HepG2 (cell line): ENCODE results near the gene BPHL. TPM values are rescaled to one million over a fixed set of nuclear protein-coding genes. Genes with fewer than 3 reads are reported as not detected.

ENCODE experiments used
- GPN1 ChIP-seq: sonication (generic); formaldehyde crosslinking; IDR thresholded peaks from 2 replicates; pipeline ENCODE4 v1.5.1; 2020; ENCODE audit warnings: missing genetic modification reagents, borderline replicate concordance
- NFIB ChIP-seq: sonication (generic); formaldehyde crosslinking; IDR thresholded peaks from 2 replicates; pipeline ENCODE4 v1.9.0; 2021; ENCODE audit warnings: missing genetic modification reagents, mild to moderate bottlenecking, borderline replicate concordance
- RBM39 ChIP-seq: fragments of 200-400 bp; formaldehyde crosslinking; IDR thresholded peaks from one replicate; pipeline ENCODE4 v1.6.1; 2018; ENCODE audit warnings: antibody characterized with exemption, mild to moderate bottlenecking, low read depth, low read length; ENCODE audit not compliant: poor library complexity, severe bottlenecking
- RFX3 ChIP-seq: IDR thresholded peaks from 2 replicates; pipeline ENCODE4 v1.6.1; 2016; ENCODE audit warnings: missing biosample characterization, missing genetic modification reagents
- TAF1 ChIP-seq: sonication (generic); formaldehyde crosslinking; IDR thresholded peaks from 2 replicates; pipeline ENCODE4 v1.4.0; 2020; ENCODE audit warnings: missing genetic modification reagents
- TSC22D2 ChIP-seq: sonication (generic); formaldehyde crosslinking; IDR thresholded peaks from 2 replicates; pipeline ENCODE4 v1.5.1; 2020; ENCODE audit warnings: missing genetic modification reagents, mild to moderate bottlenecking, borderline replicate concordance
- ZKSCAN5 ChIP-seq: sonication (generic); formaldehyde crosslinking; IDR thresholded peaks from 2 replicates; pipeline ENCODE4 v1.5.1; 2020; ENCODE audit warnings: mild to moderate bottlenecking, missing genetic modification reagents
- ZNF160 ChIP-seq: sonication (generic); formaldehyde crosslinking; IDR thresholded peaks from 2 replicates; pipeline ENCODE4 v1.8.0; 2022; ENCODE audit warnings: mild to moderate bottlenecking, inconsistent platforms, missing genetic modification reagents
- ZNF274 ChIP-seq: sonication (generic); formaldehyde crosslinking; IDR thresholded peaks from 2 replicates; pipeline ENCODE4 v1.5.1; 2020; ENCODE audit warnings: mild to moderate bottlenecking, missing genetic modification reagents
- ZNF33A ChIP-seq: sonication (generic); formaldehyde crosslinking; IDR thresholded peaks from 2 replicates; pipeline ENCODE4 v1.5.1; 2020; ENCODE audit warnings: missing genetic modification reagents, mild to moderate bottlenecking, moderate library complexity, borderline replicate concordance
- polyA plus RNA-seq, 8 experiments: library from polyadenylated mRNA; depleted of rRNA in 3 of 8; stranded (reverse) in 7 of 8; unstranded in 1 of 8; fragments of >200 nt; fragmentation: Illumina TruSeq in 4 of 8; extraction: Trizol in 4 of 8; gene quantifications; 2 replicates each; pipeline versions ENCODE4 v1.2.1 to v1.2.3, GENCODE V29; 2011 to 2016; ENCODE audit warnings: low read depth in 4 of 8, missing spikeins in 1 of 8, mixed read lengths in 1 of 8; ENCODE audit not compliant: insufficient read depth in 1 of 8
- total RNA-seq, 5 experiments: library from RNA; depleted of rRNA; stranded (reverse); fragments of >200 nt; fragmentation: Illumina TruSeq; extraction: Trizol; gene quantifications; 2 replicates each; pipeline ENCODE4 v1.2.3, GENCODE V29; 2016; ENCODE audit warnings: low read depth in 1 of 5
- TF ChIP-seq, protein P1 (sequence below): sonication (generic); formaldehyde crosslinking; IDR thresholded peaks from 2 replicates; pipeline ENCODE4 v1.5.0; 2020; ENCODE audit warnings: missing genetic modification reagents
- TF ChIP-seq, protein P2 (sequence below): sonication (generic); formaldehyde crosslinking; IDR thresholded peaks from 2 replicates; pipeline ENCODE4 v1.5.0; 2020; ENCODE audit warnings: mild to moderate bottlenecking, missing genetic modification reagents
- TF ChIP-seq, protein P3 (sequence below): sonication (generic); formaldehyde crosslinking; IDR thresholded peaks from 2 replicates; pipeline ENCODE4 v1.4.0; 2020; ENCODE audit warnings: missing genetic modification reagents
- TF ChIP-seq, protein P4 (sequence below): sonication (generic); formaldehyde crosslinking; IDR thresholded peaks from 2 replicates; pipeline ENCODE4 v1.5.1; 2020; ENCODE audit warnings: missing genetic modification reagents, mild to moderate bottlenecking, borderline replicate concordance

BPHL gene
- total and polyA plus RNA-seq, 2 of the 13 experiments (the other 11 are each of a cell fraction or from before 2014, with no cell fraction given): 37.8 to 39.5 TPM

DNA sequence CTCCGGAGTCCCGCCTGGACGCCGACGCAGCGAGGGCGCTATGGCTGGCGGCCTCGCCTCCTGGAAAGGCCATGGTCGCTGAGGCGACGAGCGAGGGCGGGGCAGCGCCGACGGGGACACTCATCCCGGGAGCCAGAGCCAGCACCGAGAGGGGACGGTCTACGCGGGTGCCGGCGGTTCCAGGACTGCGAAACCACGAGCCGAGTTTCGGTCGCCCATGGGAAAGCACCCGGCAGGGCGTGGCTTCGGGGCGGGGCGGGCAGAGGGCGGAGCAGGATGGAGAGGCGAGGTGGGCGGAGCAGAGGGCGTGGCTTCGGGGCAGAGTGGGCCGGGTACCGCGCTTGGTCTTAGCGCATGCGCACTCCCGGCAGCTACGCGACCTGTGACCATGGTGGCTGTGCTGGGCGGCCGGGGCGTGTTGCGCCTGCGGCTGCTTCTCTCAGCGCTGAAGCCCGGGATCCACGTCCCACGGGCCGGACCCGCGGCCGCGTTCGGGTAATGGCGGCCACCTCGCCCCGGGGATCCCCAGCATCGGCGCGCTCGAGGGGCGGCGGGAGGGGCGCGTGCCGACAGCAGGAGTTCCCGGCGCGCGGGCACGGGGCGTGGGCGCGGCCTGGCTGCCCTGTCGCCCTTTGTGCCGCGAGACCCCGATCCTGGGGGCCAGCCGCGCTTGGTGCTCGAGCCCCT is at the start of gene BPHL (continued):
- TF ChIP-seq TAF1 (CRISPR knock-in tag) (peak; percentile 96), RBM39 (no peak), GPN1 (0 out of 2 replicates have a peak, but pooled peaks have one; percentile 69), ZKSCAN5 (CRISPR knock-in tag) (no peak), ZNF33A (CRISPR knock-in tag) (no peak), TSC22D2 (peak; percentile 96), ZNF160 (no peak; the same call in none of the 2 replicates), NFIB (CRISPR knock-in tag) (no peak), RFX3 (CRISPR knock-in tag) (no peak; the same call in 1 of the 2 replicates), ZNF274 (CRISPR knock-in tag) (peak; percentile 99)
- TF ChIP-seq, protein P1, sequence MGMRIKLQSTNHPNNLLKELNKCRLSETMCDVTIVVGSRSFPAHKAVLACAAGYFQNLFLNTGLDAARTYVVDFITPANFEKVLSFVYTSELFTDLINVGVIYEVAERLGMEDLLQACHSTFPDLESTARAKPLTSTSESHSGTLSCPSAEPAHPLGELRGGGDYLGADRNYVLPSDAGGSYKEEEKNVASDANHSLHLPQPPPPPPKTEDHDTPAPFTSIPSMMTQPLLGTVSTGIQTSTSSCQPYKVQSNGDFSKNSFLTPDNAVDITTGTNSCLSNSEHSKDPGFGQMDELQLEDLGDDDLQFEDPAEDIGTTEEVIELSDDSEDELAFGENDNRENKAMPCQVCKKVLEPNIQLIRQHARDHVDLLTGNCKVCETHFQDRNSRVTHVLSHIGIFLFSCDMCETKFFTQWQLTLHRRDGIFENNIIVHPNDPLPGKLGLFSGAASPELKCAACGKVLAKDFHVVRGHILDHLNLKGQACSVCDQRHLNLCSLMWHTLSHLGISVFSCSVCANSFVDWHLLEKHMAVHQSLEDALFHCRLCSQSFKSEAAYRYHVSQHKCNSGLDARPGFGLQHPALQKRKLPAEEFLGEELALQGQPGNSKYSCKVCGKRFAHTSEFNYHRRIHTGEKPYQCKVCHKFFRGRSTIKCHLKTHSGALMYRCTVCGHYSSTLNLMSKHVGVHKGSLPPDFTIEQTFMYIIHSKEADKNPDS (CRISPR knock-in tag): no peak; the same call in 1 of the 2 replicates
- TF ChIP-seq, protein P2, sequence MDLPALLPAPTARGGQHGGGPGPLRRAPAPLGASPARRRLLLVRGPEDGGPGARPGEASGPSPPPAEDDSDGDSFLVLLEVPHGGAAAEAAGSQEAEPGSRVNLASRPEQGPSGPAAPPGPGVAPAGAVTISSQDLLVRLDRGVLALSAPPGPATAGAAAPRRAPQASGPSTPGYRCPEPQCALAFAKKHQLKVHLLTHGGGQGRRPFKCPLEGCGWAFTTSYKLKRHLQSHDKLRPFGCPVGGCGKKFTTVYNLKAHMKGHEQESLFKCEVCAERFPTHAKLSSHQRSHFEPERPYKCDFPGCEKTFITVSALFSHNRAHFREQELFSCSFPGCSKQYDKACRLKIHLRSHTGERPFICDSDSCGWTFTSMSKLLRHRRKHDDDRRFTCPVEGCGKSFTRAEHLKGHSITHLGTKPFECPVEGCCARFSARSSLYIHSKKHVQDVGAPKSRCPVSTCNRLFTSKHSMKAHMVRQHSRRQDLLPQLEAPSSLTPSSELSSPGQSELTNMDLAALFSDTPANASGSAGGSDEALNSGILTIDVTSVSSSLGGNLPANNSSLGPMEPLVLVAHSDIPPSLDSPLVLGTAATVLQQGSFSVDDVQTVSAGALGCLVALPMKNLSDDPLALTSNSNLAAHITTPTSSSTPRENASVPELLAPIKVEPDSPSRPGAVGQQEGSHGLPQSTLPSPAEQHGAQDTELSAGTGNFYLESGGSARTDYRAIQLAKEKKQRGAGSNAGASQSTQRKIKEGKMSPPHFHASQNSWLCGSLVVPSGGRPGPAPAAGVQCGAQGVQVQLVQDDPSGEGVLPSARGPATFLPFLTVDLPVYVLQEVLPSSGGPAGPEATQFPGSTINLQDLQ (CRISPR knock-in tag): peak; percentile 83; the same call in 1 of the 2 replicates
- TF ChIP-seq, protein P3, sequence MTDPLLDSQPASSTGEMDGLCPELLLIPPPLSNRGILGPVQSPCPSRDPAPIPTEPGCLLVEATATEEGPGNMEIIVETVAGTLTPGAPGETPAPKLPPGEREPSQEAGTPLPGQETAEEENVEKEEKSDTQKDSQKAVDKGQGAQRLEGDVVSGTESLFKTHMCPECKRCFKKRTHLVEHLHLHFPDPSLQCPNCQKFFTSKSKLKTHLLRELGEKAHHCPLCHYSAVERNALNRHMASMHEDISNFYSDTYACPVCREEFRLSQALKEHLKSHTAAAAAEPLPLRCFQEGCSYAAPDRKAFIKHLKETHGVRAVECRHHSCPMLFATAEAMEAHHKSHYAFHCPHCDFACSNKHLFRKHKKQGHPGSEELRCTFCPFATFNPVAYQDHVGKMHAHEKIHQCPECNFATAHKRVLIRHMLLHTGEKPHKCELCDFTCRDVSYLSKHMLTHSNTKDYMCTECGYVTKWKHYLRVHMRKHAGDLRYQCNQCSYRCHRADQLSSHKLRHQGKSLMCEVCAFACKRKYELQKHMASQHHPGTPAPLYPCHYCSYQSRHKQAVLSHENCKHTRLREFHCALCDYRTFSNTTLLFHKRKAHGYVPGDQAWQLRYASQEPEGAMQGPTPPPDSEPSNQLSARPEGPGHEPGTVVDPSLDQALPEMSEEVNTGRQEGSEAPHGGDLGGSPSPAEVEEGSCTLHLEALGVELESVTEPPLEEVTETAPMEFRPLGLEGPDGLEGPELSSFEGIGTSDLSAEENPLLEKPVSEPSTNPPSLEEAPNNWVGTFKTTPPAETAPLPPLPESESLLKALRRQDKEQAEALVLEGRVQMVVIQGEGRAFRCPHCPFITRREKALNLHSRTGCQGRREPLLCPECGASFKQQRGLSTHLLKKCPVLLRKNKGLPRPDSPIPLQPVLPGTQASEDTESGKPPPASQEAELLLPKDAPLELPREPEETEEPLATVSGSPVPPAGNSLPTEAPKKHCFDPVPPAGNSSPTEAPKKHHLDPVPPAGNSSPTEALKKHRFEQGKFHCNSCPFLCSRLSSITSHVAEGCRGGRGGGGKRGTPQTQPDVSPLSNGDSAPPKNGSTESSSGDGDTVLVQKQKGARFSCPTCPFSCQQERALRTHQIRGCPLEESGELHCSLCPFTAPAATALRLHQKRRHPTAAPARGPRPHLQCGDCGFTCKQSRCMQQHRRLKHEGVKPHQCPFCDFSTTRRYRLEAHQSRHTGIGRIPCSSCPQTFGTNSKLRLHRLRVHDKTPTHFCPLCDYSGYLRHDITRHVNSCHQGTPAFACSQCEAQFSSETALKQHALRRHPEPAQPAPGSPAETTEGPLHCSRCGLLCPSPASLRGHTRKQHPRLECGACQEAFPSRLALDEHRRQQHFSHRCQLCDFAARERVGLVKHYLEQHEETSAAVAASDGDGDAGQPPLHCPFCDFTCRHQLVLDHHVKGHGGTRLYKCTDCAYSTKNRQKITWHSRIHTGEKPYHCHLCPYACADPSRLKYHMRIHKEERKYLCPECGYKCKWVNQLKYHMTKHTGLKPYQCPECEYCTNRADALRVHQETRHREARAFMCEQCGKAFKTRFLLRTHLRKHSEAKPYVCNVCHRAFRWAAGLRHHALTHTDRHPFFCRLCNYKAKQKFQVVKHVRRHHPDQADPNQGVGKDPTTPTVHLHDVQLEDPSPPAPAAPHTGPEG: peak; percentile 89; the same call in 1 of the 2 replicates
- TF ChIP-seq, protein P4, sequence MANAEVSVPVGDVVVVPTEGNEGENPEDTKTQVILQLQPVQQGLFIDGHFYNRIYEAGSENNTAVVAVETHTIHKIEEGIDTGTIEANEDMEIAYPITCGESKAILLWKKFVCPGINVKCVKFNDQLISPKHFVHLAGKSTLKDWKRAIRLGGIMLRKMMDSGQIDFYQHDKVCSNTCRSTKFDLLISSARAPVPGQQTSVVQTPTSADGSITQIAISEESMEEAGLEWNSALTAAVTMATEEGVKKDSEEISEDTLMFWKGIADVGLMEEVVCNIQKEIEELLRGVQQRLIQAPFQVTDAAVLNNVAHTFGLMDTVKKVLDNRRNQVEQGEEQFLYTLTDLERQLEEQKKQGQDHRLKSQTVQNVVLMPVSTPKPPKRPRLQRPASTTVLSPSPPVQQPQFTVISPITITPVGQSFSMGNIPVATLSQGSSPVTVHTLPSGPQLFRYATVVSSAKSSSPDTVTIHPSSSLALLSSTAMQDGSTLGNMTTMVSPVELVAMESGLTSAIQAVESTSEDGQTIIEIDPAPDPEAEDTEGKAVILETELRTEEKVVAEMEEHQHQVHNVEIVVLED (CRISPR knock-in tag): peak; percentile 85; the same call in 1 of the 2 replicates
